ENCODE measurements around the gene CACNA2D1.

The CACNA2D1 gene

DNA sequence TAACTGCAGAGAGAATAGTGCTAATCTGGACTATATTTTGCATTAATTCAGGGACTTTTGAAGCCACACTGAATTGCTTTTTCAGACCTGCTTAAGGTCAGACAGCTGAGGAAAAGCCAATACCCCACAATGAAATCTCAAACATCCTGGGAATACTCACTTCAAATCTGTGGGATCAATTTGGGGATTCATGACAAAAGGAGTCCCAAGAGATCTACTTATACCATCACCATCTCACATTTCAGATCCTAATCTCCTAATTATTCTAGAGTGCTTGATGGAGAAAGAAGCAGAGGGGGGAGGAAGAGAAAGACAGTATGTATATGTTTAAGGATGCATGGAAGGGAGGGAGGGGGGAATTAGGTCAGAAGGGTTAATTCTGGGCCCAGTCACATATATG, 202.2 kb downstream of the CACNA2D1 start:
- TF ChIP-seq EP300 (IDR thresholded peaks at IDR 0.05; ENCODE audit: borderline replicate concordance) = no peak
- TF ChIP-seq RAD21 (IDR thresholded peaks at IDR 0.05; ENCODE audit: low read depth) = no peak
- no peak for TF ChIP-seq CEBPB (IDR thresholded peaks at IDR 0.05)
- TF ChIP-seq NFIC (IDR thresholded peaks at IDR 0.05) = no peak
- TF ChIP-seq, protein P1, sequence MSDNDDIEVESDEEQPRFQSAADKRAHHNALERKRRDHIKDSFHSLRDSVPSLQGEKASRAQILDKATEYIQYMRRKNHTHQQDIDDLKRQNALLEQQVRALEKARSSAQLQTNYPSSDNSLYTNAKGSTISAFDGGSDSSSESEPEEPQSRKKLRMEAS (IDR thresholded peaks at IDR 0.05) = no peak
- TF ChIP-seq, protein P2, sequence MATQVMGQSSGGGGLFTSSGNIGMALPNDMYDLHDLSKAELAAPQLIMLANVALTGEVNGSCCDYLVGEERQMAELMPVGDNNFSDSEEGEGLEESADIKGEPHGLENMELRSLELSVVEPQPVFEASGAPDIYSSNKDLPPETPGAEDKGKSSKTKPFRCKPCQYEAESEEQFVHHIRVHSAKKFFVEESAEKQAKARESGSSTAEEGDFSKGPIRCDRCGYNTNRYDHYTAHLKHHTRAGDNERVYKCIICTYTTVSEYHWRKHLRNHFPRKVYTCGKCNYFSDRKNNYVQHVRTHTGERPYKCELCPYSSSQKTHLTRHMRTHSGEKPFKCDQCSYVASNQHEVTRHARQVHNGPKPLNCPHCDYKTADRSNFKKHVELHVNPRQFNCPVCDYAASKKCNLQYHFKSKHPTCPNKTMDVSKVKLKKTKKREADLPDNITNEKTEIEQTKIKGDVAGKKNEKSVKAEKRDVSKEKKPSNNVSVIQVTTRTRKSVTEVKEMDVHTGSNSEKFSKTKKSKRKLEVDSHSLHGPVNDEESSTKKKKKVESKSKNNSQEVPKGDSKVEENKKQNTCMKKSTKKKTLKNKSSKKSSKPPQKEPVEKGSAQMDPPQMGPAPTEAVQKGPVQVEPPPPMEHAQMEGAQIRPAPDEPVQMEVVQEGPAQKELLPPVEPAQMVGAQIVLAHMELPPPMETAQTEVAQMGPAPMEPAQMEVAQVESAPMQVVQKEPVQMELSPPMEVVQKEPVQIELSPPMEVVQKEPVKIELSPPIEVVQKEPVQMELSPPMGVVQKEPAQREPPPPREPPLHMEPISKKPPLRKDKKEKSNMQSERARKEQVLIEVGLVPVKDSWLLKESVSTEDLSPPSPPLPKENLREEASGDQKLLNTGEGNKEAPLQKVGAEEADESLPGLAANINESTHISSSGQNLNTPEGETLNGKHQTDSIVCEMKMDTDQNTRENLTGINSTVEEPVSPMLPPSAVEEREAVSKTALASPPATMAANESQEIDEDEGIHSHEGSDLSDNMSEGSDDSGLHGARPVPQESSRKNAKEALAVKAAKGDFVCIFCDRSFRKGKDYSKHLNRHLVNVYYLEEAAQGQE (IDR thresholded peaks at IDR 0.05; ENCODE audit: low read depth) = no peak
- TF ChIP-seq TCF12 (IDR thresholded peaks at IDR 0.05; ENCODE audit: low read depth) = no peak
- no peak for TF ChIP-seq CREB1 (IDR thresholded peaks at IDR 0.05; ENCODE audit: low read depth)
- TF ChIP-seq, protein P3, sequence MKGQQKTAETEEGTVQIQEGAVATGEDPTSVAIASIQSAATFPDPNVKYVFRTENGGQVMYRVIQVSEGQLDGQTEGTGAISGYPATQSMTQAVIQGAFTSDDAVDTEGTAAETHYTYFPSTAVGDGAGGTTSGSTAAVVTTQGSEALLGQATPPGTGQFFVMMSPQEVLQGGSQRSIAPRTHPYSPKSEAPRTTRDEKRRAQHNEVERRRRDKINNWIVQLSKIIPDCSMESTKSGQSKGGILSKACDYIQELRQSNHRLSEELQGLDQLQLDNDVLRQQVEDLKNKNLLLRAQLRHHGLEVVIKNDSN (IDR thresholded peaks at IDR 0.05) = no peak

- TF ChIP-seq CEBPB (IDR thresholded peaks at IDR 0.05) = no peak
- TF ChIP-seq FOXM1 (IDR thresholded peaks at IDR 0.05; ENCODE audit: borderline replicate concordance, low read depth) = no peak
- no peak for TF ChIP-seq RAD21 (IDR thresholded peaks at IDR 0.05; ENCODE audit: low read depth)
Observed at GRCh38 chr7:82235713-82236112, 207.9 kb downstream of the CACNA2D1 start.

DNA sequence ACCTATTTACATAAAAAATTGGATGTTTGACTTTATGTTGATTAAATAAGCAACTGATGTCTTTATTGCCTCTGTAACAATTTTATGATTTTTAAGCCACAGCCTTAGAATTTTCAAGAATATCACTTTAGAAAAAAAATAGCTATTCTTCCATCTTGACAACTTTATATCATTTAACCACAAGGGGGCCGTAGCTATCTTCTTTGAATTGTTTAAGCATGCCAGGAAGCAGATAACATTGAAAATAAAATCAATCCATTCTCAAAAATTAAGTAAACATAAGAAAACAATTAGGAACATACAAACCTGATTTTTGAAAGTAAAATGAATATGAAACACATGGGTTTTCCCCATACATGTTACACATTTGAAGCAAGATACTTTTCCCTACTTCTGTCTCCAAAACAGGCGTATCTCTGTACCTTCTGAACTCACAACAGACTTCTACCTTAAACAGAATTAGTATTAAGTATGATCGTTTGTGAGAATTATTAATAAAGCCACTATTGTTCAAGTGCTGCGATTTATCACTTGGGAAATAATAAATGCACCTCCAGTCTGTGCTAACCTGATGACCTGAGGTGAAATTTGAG, 209.0 kb downstream of the CACNA2D1 start:
- TF ChIP-seq, protein P1 (IDR thresholded peaks at IDR 0.05) = no peak
- TF ChIP-seq RAD21 (IDR thresholded peaks at IDR 0.05; ENCODE audit: low read depth) = peak; percentile 58

DNA sequence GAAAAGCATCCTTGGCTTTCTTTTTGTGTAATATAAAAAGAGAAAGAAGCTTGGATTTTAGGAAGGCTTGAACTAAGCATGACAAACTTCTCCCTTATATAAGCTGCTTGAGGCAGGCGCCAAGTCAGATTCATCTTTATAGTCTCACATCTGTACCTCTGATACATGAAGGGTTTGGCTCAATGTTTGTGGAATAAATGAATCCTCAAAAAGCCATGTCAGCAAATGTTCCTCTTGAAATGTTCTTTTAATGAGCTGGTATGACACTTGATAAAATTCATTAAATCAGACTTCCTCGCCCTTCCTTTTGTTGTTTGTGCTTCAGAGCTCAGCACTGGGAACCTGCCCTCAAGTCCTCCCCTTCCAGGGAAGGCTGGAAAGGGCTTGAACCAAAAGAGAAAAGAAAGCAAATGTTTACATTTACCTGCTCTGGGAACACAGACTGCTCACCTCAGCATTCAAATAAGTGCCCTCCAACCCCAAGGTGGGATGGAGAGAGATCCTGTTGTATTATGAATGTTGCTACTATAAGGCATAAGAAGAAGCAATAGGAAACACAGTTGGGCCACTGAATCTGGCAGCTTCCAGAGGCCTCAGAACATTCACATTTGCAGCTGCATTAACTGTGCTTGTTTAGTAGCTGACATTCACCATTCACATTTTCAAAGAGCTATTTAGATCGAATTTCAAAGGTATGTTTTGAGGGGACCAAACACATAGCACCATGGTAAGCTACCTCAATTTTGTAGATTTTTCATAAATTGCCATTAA, 212.6 kb downstream of the CACNA2D1 start:
- TF ChIP-seq, protein P2 (IDR thresholded peaks at IDR 0.05; ENCODE audit: low read depth) = no peak
- TF ChIP-seq CEBPB (IDR thresholded peaks at IDR 0.05) = no peak
- TF ChIP-seq TCF12 (IDR thresholded peaks at IDR 0.05; ENCODE audit: low read depth) = no peak
- no peak for TF ChIP-seq EGR1 (IDR thresholded peaks at IDR 0.05)
- no peak for TF ChIP-seq FOXM1 (IDR thresholded peaks at IDR 0.05; ENCODE audit: borderline replicate concordance, low read depth)
- no peak for TF ChIP-seq TAF1 (IDR thresholded peaks at IDR 0.05; ENCODE audit: low read depth)
- TF ChIP-seq RAD21 (IDR thresholded peaks at IDR 0.05; ENCODE audit: low read depth) = no peak
- TF ChIP-seq, protein P3 (IDR thresholded peaks at IDR 0.05) = no peak
- no peak for TF ChIP-seq CREB1 (IDR thresholded peaks at IDR 0.05; ENCODE audit: low read depth)
- no peak for TF ChIP-seq ZBTB7A (IDR thresholded peaks at IDR 0.05; ENCODE audit: low read depth)
- TF ChIP-seq EP300 (IDR thresholded peaks at IDR 0.05; ENCODE audit: borderline replicate concordance) = no peak

DNA sequence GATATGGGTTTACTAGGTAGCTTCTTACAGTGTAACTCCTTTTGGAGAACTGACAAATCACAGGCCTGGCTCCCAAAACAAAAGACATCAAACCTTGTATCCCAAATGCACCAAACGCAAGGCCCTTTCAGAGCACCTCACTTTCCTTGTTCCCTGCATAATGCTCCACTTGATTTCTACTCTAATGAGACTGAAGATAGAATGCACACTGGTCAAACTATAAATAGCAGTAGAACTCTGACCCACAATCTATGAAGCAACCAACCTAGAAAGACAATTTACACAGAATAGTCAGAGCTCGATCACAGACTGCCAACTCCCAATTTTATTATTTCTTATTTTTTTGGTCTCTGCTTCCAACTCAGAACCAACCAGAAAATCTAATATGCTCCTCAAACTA, 214.4 kb downstream of the CACNA2D1 start:
- TF ChIP-seq EP300 (IDR thresholded peaks at IDR 0.05; ENCODE audit: borderline replicate concordance) = no peak

DNA sequence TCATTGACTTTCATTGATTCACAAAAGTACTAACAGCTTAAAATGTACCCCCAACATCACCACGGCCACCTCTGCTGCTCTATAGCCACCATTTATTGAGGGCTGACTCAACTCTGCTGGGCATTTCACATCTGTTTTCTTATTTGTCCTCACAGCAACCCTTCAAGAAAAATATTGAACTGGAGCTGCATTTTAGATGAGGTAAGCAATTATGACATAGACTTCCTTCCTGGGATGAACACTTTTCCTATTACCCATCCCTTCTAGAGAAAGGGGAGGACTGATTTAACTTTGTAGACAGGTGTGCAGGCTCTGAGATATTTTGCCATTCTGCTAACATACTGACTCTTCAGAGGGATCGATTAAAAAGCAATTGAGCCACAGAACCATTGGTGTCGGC, 217.4 kb downstream of the CACNA2D1 start:
- TF ChIP-seq TCF12 (IDR thresholded peaks at IDR 0.05; ENCODE audit: low read depth) = no peak
- TF ChIP-seq YY1 (IDR thresholded peaks at IDR 0.05; ENCODE audit: low read depth) = no peak

DNA sequence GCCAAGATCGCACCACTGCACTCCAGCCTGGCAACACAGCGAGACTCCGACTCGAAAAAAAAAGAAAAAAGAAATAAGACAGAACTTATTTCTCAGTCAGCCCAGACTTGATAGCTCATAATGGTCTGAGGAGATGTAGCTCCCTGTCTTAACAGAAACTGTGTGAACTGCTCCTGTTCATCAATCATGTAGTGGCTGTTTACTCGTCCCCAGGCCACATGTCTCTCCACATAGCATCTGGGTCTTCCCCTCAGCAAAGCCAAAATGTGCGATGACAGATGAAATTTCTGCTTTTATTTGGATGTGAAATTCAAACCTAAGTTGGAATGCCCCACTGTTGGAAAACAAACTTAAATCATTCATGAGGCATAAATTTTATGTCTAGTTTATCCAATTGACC, 219.0 kb downstream of the CACNA2D1 start:
- no peak for TF ChIP-seq EGR1 (IDR thresholded peaks at IDR 0.05)
- no peak for TF ChIP-seq CEBPB (IDR thresholded peaks at IDR 0.05)
- TF ChIP-seq, protein P3 (IDR thresholded peaks at IDR 0.05) = no peak
- TF ChIP-seq TAF1 (IDR thresholded peaks at IDR 0.05; ENCODE audit: low read depth) = no peak

Measured in Ishikawa (cell line).